Measurements from ENCODE around the gene TP53I11. TPM values are rescaled to one million over a fixed set of nuclear protein-coding genes. Genes with fewer than 3 reads are reported as not detected.

The TP53I11 gene
- total RNA-seq, 1 experiment from 2014 or later = 46.9 TPM

DNA sequence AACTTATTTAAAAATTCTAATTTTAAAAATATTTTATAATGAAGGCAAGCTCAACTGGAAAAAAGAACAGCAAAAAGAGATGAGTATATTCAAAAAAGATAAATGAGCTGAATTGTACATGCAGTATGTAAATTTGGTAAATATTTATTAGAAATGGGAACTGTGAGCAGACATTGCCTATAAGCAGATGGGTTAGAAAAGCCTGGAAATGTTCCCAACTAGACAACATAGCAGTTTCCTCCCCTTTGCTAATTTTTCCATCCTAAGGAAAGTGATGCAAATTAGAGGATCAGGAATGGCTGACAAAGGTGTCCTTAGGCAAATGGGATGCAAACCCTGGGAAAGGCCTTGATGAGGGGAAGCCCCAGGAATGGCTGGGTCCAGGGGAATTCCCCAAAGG is 37.2 kb downstream of the TP53I11 start:
- H3K4me1 ChIP-seq (ENCODE audit: control insufficient read depth in 1 of 2, insufficient read depth in 2 of 2, low read length in 2 of 2) = no peaks in the 10 kb centered on the region
- intact Hi-C loops (cut with micrococcal nuclease) = loop anchor here (5.0 kb wide), 1 partner anchor 186 kb away; the partner anchor contains the start of gene TSPAN18
- H3K36me3 ChIP-seq (ENCODE audit: control insufficient read depth in 1 of 2, insufficient read depth in 2 of 2, low read length in 2 of 2) = no peaks in the 10 kb centered on the region
- no peaks in the 10 kb centered on the region for H3K79me2 ChIP-seq (ENCODE audit: insufficient read depth, low read length)
- H3K4me3 ChIP-seq (replicated peaks in 1 of 2; ENCODE audit: low read depth in 1 of 2, low read length in 2 of 2) = no peak overlapping the region
- ATAC-seq (no peak), DNase-seq (ENCODE audit: low read depth, low spot score) (no peak)
- no peak overlapping the region for H3K9ac ChIP-seq (ENCODE audit: low read length)
- ChIA-PET RAD21 (ENCODE audit: low non-redundant PET in 1 of 2, low total read pairs in 2 of 2, uncharacterized antibody in 2 of 2, unreplicated experiment in 2 of 2) (no interaction called here), POLR2A (no interaction called here), CTCF (interaction anchor here (1.0 kb wide), 1 partner anchor 23 kb away, joined by 3 read pairs; no protein-coding TSS in a partner anchor)
- no peak overlapping the region for H3K4me2 ChIP-seq (ENCODE audit: low read length)
- no TSS peak for BruUV-seq (replicated peaks)
- no peaks in the 10 kb centered on the region for H3K9me2 ChIP-seq (ENCODE audit: insufficient read depth)
- H3K27me3 ChIP-seq (ENCODE audit: insufficient read depth, low read length) = no peaks in the 10 kb centered on the region
- H2AFZ ChIP-seq (ENCODE audit: low read depth, low read length, poor library complexity, severe bottlenecking) = no peak overlapping the region
- no peak overlapping the region for H3K27ac ChIP-seq (ENCODE audit: low read depth, low read length)
- no peaks in the 10 kb centered on the region for H4K20me1 ChIP-seq (ENCODE audit: insufficient read depth)
- TF ChIP-seq, protein P1, sequence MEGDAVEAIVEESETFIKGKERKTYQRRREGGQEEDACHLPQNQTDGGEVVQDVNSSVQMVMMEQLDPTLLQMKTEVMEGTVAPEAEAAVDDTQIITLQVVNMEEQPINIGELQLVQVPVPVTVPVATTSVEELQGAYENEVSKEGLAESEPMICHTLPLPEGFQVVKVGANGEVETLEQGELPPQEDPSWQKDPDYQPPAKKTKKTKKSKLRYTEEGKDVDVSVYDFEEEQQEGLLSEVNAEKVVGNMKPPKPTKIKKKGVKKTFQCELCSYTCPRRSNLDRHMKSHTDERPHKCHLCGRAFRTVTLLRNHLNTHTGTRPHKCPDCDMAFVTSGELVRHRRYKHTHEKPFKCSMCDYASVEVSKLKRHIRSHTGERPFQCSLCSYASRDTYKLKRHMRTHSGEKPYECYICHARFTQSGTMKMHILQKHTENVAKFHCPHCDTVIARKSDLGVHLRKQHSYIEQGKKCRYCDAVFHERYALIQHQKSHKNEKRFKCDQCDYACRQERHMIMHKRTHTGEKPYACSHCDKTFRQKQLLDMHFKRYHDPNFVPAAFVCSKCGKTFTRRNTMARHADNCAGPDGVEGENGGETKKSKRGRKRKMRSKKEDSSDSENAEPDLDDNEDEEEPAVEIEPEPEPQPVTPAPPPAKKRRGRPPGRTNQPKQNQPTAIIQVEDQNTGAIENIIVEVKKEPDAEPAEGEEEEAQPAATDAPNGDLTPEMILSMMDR (IDR thresholded peaks at IDR 0.05 in 2 of 3, conservative IDR thresholded peaks at IDR 0.05 in 1 of 3; ENCODE audit: borderline replicate concordance in 1 of 3, insufficient read depth in 1 of 3, low read depth in 2 of 3, low read length in 2 of 3) = no peak
- TF ChIP-seq REST (IDR thresholded peaks at IDR 0.05; ENCODE audit: low read depth) = no peak
- TF ChIP-seq ZNF274 (IDR thresholded peaks at IDR 0.05; ENCODE audit: low read depth, low read length) = no peak
- no peak for TF ChIP-seq YY1 (IDR thresholded peaks at IDR 0.05; ENCODE audit: extremely low read depth, insufficient replicate concordance, low read depth, low read length)
- no peak for TF ChIP-seq ZBTB33 (IDR thresholded peaks at IDR 0.05; ENCODE audit: extremely low read depth, insufficient replicate concordance, low read length)
- TF ChIP-seq EZH2phosphoT487 (IDR thresholded peaks at IDR 0.05; ENCODE audit: borderline replicate concordance) = no peak
- TF ChIP-seq CEBPB (IDR thresholded peaks at IDR 0.05; ENCODE audit: low read depth) = no peak
- TF ChIP-seq ZFX (IDR thresholded peaks at IDR 0.05) = no peak
- TF ChIP-seq FOSL1 (IDR thresholded peaks at IDR 0.05; ENCODE audit: low read depth) = no peak
- TF ChIP-seq EZH2 (IDR thresholded peaks at IDR 0.05) = no peak
- no peak for TF ChIP-seq JUND (IDR thresholded peaks at IDR 0.05)
- no peak for TF ChIP-seq SIN3A (IDR thresholded peaks at IDR 0.05; ENCODE audit: low read depth)
- TF ChIP-seq TCF7L2 (IDR thresholded peaks at IDR 0.05; ENCODE audit: borderline replicate concordance, extremely low read depth, insufficient read depth, insufficient read length) = no peak
- TF ChIP-seq POLR2AphosphoS5 (IDR thresholded peaks at IDR 0.05; ENCODE audit: low read depth, low read length) = no peak
- H3K9me3 ChIP-seq (ENCODE audit: control insufficient read depth in 1 of 2, insufficient read depth in 1 of 2, low read depth in 1 of 2, low read length in 2 of 2) = no peaks in the 10 kb centered on the region

Data from HCT116 (cell line).